ENCODE measurements around the gene SLC66A3. TPM values are rescaled to one million over a fixed set of nuclear protein-coding genes. Genes with fewer than 3 reads are reported as not detected.

Gene SLC66A3
- polyA plus RNA-seq, 1 donor from 2014 or later: 7.0 TPM

DNA sequence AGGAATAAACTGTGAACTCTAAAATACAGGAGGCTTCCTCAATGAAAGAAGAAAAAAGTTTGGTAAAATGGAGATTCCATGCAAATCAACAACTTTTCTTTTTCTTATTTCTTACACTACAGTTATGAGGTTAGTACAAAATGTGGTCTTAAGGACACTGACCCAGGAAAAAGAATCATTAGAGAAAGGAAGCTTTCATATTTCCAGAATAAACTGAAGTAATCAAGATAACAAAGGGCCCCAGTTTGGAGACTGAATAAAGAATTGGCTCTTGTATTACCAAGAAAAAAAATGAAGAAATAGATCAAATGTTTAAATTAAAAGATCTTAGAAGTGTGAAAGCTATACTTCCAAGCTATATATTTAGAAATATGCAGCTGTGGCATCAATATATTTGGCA lies 72.3 kb downstream of the SLC66A3 start:
- no peaks in the 10 kb centered on the region for H3K27me3 ChIP-seq (ENCODE audit: insufficient read depth, low read depth, low read length)
- H2AFZ ChIP-seq (ENCODE audit: low read depth, low read length): no peak overlapping the region
- H3K9me3 ChIP-seq (ENCODE audit: low read length): no peaks in the 10 kb centered on the region
- no peak overlapping the region for H3K4me2 ChIP-seq (ENCODE audit: low read length)
- H3K79me2 ChIP-seq (replicated peaks; ENCODE audit: insufficient read depth, low read length): peaks cover 3% of the 10 kb centered on the region
- H3K9me2 ChIP-seq (ENCODE audit: insufficient read depth, low read length): no peaks in the 10 kb centered on the region
- no peaks in the 10 kb centered on the region for H3K36me3 ChIP-seq (ENCODE audit: insufficient read depth, low read length)
- no peaks in the 10 kb centered on the region for H3F3A ChIP-seq (ENCODE audit: insufficient read depth, low read length, poor library complexity, severe bottlenecking)
- TF ChIP-seq, protein P1, sequence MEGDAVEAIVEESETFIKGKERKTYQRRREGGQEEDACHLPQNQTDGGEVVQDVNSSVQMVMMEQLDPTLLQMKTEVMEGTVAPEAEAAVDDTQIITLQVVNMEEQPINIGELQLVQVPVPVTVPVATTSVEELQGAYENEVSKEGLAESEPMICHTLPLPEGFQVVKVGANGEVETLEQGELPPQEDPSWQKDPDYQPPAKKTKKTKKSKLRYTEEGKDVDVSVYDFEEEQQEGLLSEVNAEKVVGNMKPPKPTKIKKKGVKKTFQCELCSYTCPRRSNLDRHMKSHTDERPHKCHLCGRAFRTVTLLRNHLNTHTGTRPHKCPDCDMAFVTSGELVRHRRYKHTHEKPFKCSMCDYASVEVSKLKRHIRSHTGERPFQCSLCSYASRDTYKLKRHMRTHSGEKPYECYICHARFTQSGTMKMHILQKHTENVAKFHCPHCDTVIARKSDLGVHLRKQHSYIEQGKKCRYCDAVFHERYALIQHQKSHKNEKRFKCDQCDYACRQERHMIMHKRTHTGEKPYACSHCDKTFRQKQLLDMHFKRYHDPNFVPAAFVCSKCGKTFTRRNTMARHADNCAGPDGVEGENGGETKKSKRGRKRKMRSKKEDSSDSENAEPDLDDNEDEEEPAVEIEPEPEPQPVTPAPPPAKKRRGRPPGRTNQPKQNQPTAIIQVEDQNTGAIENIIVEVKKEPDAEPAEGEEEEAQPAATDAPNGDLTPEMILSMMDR (IDR thresholded peaks at IDR 0.05; ENCODE audit: poor library complexity, severe bottlenecking): no peak
- no peak for TF ChIP-seq SMC3 (conservative IDR thresholded peaks at IDR 0.05; ENCODE audit: poor library complexity)
- TF ChIP-seq EP300 (conservative IDR thresholded peaks at IDR 0.05; ENCODE audit: poor library complexity, severe bottlenecking): no peak
- TF ChIP-seq RAD21 (conservative IDR thresholded peaks at IDR 0.05): no peak
- no peak for TF ChIP-seq MXI1 (conservative IDR thresholded peaks at IDR 0.05; ENCODE audit: poor library complexity, severe bottlenecking)
- no peak for TF ChIP-seq POLR2AphosphoS5 (IDR thresholded peaks at IDR 0.05)
- TF ChIP-seq, protein P2, sequence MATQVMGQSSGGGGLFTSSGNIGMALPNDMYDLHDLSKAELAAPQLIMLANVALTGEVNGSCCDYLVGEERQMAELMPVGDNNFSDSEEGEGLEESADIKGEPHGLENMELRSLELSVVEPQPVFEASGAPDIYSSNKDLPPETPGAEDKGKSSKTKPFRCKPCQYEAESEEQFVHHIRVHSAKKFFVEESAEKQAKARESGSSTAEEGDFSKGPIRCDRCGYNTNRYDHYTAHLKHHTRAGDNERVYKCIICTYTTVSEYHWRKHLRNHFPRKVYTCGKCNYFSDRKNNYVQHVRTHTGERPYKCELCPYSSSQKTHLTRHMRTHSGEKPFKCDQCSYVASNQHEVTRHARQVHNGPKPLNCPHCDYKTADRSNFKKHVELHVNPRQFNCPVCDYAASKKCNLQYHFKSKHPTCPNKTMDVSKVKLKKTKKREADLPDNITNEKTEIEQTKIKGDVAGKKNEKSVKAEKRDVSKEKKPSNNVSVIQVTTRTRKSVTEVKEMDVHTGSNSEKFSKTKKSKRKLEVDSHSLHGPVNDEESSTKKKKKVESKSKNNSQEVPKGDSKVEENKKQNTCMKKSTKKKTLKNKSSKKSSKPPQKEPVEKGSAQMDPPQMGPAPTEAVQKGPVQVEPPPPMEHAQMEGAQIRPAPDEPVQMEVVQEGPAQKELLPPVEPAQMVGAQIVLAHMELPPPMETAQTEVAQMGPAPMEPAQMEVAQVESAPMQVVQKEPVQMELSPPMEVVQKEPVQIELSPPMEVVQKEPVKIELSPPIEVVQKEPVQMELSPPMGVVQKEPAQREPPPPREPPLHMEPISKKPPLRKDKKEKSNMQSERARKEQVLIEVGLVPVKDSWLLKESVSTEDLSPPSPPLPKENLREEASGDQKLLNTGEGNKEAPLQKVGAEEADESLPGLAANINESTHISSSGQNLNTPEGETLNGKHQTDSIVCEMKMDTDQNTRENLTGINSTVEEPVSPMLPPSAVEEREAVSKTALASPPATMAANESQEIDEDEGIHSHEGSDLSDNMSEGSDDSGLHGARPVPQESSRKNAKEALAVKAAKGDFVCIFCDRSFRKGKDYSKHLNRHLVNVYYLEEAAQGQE (IDR thresholded peaks at IDR 0.05; ENCODE audit: borderline replicate concordance): no peak
- no peak for TF ChIP-seq EZH2 (IDR thresholded peaks at IDR 0.05; ENCODE audit: borderline replicate concordance, insufficient read depth, low read length, poor library complexity, severe bottlenecking)
- no peak for TF ChIP-seq TAF1 (IDR thresholded peaks at IDR 0.05; ENCODE audit: low read depth)
- H3K27ac ChIP-seq (ENCODE audit: low read length): no peak overlapping the region
- no peaks in the 10 kb centered on the region for H4K20me1 ChIP-seq (ENCODE audit: insufficient read depth)
- no peak overlapping the region for H3K4me3 ChIP-seq (ENCODE audit: low read length)
- H3K9ac ChIP-seq (ENCODE audit: low read length): no peak overlapping the region

Other genes starting within 250 kb of the SLC66A3 start
- gene KCNF1, start 243.5 kb upstream of the SLC66A3 start, polyA plus RNA-seq: 11.4 and 12.9 TPM in 2 replicates
- gene ROCK2, start 189.2 kb downstream of the SLC66A3 start, polyA plus RNA-seq: 23.1 and 25.7 TPM in 2 replicates

All from neural cell (in vitro differentiated cells).